ENCODE results near the gene PIAS4. TPM values are rescaled to one million over a fixed set of nuclear protein-coding genes. Genes with fewer than 3 reads are reported as not detected.
A peak's percentile ranks its signal among the peaks of the same experiment; 100 is the strongest.

Gene PIAS4
- total and polyA plus RNA-seq, 9 of the 15 experiments (the other 6 are each of a cell fraction or from before 2014, with no cell fraction given), result 0.27 to 34.9 (median 14.4) TPM

DNA sequence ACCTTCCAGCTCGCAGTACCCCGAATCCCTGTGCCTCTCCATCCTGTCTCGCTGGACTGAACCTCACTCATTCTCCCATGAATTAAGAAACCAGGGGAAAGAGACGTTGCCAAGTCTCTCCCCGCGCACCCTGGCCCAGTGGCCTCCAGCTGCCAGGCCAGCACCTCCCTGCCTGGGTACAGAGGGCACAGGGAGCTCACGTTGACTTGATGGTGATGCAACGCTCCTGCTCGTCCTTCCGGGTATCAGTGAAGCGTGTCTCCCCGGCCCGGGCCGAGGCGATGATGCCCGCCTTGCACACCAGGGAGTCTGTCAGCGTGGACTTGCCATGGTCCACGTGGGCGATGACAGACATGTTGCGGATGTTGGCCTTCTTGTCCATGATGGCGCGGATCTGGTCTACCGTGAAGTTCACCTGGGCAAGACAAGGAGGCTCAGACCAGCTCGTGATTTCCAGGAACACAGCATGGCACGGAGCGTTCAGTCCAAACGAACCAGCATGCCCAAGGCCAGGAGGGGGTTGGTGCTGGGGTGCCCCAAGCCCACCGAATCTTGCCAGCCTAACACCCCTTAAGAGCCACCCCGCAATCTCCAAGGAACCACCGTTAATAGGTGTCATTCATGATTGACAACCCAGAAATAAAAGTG, 23.5 kb upstream of the PIAS4 start (continued):
- TF ChIP-seq ZNF12 (CRISPR knock-in tag; IDR thresholded peaks at IDR 0.05) (no peak), HDAC1 (IDR thresholded peaks at IDR 0.05) (peak in 1 of 2 experiments; percentile 85; a peak in 2 of 4 replicates), ZNF764 (CRISPR knock-in tag; IDR thresholded peaks at IDR 0.05; ENCODE audit: low read depth) (no peak), FOXJ3 (CRISPR knock-in tag; IDR thresholded peaks at IDR 0.05) (no peak), ZNF408 (CRISPR knock-in tag; IDR thresholded peaks at IDR 0.05; ENCODE audit: low read depth) (no peak), MED1 (CRISPR knock-in tag; IDR thresholded peaks at IDR 0.05; ENCODE audit: borderline replicate concordance) (peak; percentile 75; the same call in 1 of the 2 replicates), CREM (IDR thresholded peaks at IDR 0.05; ENCODE audit: low read depth) (no peak), TAF9B (IDR thresholded peaks at IDR 0.05; ENCODE audit: partially characterized antibody) (no peak), POLR2A (conservative IDR thresholded peaks at IDR 0.05) (peak; percentile 46), MEF2D (tag; conservative IDR thresholded peaks at IDR 0.05; ENCODE audit: low read depth) (no peak)
- TF ChIP-seq, protein P1, sequence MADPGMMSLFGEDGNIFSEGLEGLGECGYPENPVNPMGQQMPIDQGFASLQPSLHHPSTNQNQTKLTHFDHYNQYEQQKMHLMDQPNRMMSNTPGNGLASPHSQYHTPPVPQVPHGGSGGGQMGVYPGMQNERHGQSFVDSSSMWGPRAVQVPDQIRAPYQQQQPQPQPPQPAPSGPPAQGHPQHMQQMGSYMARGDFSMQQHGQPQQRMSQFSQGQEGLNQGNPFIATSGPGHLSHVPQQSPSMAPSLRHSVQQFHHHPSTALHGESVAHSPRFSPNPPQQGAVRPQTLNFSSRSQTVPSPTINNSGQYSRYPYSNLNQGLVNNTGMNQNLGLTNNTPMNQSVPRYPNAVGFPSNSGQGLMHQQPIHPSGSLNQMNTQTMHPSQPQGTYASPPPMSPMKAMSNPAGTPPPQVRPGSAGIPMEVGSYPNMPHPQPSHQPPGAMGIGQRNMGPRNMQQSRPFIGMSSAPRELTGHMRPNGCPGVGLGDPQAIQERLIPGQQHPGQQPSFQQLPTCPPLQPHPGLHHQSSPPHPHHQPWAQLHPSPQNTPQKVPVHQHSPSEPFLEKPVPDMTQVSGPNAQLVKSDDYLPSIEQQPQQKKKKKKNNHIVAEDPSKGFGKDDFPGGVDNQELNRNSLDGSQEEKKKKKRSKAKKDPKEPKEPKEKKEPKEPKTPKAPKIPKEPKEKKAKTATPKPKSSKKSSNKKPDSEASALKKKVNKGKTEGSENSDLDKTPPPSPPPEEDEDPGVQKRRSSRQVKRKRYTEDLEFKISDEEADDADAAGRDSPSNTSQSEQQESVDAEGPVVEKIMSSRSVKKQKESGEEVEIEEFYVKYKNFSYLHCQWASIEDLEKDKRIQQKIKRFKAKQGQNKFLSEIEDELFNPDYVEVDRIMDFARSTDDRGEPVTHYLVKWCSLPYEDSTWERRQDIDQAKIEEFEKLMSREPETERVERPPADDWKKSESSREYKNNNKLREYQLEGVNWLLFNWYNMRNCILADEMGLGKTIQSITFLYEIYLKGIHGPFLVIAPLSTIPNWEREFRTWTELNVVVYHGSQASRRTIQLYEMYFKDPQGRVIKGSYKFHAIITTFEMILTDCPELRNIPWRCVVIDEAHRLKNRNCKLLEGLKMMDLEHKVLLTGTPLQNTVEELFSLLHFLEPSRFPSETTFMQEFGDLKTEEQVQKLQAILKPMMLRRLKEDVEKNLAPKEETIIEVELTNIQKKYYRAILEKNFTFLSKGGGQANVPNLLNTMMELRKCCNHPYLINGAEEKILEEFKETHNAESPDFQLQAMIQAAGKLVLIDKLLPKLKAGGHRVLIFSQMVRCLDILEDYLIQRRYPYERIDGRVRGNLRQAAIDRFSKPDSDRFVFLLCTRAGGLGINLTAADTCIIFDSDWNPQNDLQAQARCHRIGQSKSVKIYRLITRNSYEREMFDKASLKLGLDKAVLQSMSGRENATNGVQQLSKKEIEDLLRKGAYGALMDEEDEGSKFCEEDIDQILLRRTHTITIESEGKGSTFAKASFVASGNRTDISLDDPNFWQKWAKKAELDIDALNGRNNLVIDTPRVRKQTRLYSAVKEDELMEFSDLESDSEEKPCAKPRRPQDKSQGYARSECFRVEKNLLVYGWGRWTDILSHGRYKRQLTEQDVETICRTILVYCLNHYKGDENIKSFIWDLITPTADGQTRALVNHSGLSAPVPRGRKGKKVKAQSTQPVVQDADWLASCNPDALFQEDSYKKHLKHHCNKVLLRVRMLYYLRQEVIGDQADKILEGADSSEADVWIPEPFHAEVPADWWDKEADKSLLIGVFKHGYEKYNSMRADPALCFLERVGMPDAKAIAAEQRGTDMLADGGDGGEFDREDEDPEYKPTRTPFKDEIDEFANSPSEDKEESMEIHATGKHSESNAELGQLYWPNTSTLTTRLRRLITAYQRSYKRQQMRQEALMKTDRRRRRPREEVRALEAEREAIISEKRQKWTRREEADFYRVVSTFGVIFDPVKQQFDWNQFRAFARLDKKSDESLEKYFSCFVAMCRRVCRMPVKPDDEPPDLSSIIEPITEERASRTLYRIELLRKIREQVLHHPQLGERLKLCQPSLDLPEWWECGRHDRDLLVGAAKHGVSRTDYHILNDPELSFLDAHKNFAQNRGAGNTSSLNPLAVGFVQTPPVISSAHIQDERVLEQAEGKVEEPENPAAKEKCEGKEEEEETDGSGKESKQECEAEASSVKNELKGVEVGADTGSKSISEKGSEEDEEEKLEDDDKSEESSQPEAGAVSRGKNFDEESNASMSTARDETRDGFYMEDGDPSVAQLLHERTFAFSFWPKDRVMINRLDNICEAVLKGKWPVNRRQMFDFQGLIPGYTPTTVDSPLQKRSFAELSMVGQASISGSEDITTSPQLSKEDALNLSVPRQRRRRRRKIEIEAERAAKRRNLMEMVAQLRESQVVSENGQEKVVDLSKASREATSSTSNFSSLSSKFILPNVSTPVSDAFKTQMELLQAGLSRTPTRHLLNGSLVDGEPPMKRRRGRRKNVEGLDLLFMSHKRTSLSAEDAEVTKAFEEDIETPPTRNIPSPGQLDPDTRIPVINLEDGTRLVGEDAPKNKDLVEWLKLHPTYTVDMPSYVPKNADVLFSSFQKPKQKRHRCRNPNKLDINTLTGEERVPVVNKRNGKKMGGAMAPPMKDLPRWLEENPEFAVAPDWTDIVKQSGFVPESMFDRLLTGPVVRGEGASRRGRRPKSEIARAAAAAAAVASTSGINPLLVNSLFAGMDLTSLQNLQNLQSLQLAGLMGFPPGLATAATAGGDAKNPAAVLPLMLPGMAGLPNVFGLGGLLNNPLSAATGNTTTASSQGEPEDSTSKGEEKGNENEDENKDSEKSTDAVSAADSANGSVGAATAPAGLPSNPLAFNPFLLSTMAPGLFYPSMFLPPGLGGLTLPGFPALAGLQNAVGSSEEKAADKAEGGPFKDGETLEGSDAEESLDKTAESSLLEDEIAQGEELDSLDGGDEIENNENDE (IDR thresholded peaks at IDR 0.05; ENCODE audit: low read depth, low read length), result peak; percentile 14
- TF ChIP-seq, protein P2, sequence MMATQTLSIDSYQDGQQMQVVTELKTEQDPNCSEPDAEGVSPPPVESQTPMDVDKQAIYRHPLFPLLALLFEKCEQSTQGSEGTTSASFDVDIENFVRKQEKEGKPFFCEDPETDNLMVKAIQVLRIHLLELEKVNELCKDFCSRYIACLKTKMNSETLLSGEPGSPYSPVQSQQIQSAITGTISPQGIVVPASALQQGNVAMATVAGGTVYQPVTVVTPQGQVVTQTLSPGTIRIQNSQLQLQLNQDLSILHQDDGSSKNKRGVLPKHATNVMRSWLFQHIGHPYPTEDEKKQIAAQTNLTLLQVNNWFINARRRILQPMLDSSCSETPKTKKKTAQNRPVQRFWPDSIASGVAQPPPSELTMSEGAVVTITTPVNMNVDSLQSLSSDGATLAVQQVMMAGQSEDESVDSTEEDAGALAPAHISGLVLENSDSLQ (IDR thresholded peaks at IDR 0.05), result no peak
- TF ChIP-seq, protein P3, sequence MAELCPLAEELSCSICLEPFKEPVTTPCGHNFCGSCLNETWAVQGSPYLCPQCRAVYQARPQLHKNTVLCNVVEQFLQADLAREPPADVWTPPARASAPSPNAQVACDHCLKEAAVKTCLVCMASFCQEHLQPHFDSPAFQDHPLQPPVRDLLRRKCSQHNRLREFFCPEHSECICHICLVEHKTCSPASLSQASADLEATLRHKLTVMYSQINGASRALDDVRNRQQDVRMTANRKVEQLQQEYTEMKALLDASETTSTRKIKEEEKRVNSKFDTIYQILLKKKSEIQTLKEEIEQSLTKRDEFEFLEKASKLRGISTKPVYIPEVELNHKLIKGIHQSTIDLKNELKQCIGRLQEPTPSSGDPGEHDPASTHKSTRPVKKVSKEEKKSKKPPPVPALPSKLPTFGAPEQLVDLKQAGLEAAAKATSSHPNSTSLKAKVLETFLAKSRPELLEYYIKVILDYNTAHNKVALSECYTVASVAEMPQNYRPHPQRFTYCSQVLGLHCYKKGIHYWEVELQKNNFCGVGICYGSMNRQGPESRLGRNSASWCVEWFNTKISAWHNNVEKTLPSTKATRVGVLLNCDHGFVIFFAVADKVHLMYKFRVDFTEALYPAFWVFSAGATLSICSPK (IDR thresholded peaks at IDR 0.05; ENCODE audit: borderline replicate concordance), result no peak
- TF ChIP-seq, protein P4, sequence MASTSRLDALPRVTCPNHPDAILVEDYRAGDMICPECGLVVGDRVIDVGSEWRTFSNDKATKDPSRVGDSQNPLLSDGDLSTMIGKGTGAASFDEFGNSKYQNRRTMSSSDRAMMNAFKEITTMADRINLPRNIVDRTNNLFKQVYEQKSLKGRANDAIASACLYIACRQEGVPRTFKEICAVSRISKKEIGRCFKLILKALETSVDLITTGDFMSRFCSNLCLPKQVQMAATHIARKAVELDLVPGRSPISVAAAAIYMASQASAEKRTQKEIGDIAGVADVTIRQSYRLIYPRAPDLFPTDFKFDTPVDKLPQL (IDR thresholded peaks at IDR 0.05; ENCODE audit: extremely low read depth, insufficient read length), result no peak
